CD14-positive monocyte (primary cell): Measurements from ENCODE around the gene NPAS2. TPM values are rescaled to one million over a fixed set of nuclear protein-coding genes. Genes with fewer than 3 reads are reported as not detected.

Experiments used
- DNase-seq, 3 donors: peaks; one replicate each; pipeline ENCODE4 v3.0.0-alpha.2; 2011 to 2022
- H2AFZ ChIP-seq: 2 replicates; pipeline ENCODE4 v1.6.0; 2012; ENCODE audit warnings: mild to moderate bottlenecking, low read depth, low read length, inconsistent platforms; ENCODE audit not compliant: insufficient read depth, poor library complexity, severe bottlenecking
- H3K27ac ChIP-seq, 2 donors: 1 replicate in 1 of 2; 2 replicates in 1 of 2; pipeline ENCODE4 v1.5.1; 2012 to 2013; ENCODE audit warnings: low read length in 2 of 2, control low read depth in 1 of 2, inconsistent platforms in 1 of 2, low read depth in 1 of 2, mild to moderate bottlenecking in 1 of 2
- H3K27me3 ChIP-seq, 2 donors: one replicate each; pipeline versions ENCODE4 v1.6.0 to v1.6.1; 2011 to 2013; ENCODE audit warnings: low read length in 2 of 2; ENCODE audit not compliant: control insufficient read depth in 2 of 2, insufficient read depth in 2 of 2
- H3K36me3 ChIP-seq, 2 donors: replicated peaks in 1 of 2; 1 replicate in 1 of 2; 2 replicates in 1 of 2; pipeline versions ENCODE4 v1.5.1 to v1.6.1; 2012 to 2013; ENCODE audit warnings: low read length in 2 of 2, control low read depth in 1 of 2, inconsistent platforms in 1 of 2, mild to moderate bottlenecking in 1 of 2; ENCODE audit not compliant: insufficient read depth in 2 of 2, control insufficient read depth in 1 of 2
- H3K4me1 ChIP-seq, 2 donors: 1 replicate in 1 of 2; 2 replicates in 1 of 2; pipeline versions ENCODE4 v1.5.1 to v1.6.1; 2012 to 2013; ENCODE audit warnings: low read length in 2 of 2, control low read depth in 1 of 2, inconsistent platforms in 1 of 2, mild to moderate bottlenecking in 1 of 2, moderate library complexity in 1 of 2; ENCODE audit not compliant: insufficient read depth in 2 of 2, control insufficient read depth in 1 of 2
- H3K4me2 ChIP-seq: replicated peaks from 2 replicates; pipeline ENCODE3; 2012; ENCODE audit warnings: low read length, moderate library complexity, mild to moderate bottlenecking; ENCODE audit not compliant: poor library complexity, severe bottlenecking; ENCODE audit errors: extremely low read depth
- H3K4me3 ChIP-seq, 3 experiments: fragments of 200-600 bp in 1 of 3; sonication (generic) in 1 of 3; replicated peaks in 1 of 3; 1 replicate in 2 of 3; 2 replicates in 1 of 3; pipeline ENCODE4 v1.5.1; 2011 to 2013; ENCODE audit warnings: low read length in 3 of 3, mild to moderate bottlenecking in 3 of 3, control low read depth in 2 of 3, low read depth in 2 of 3, inconsistent platforms in 1 of 3, moderate library complexity in 1 of 3
- H3K79me2 ChIP-seq: 2 replicates; pipeline ENCODE4 v1.6.0; 2012; ENCODE audit warnings: mild to moderate bottlenecking, control low read depth, inconsistent platforms, low read length, moderate library complexity; ENCODE audit not compliant: insufficient read depth
- H3K9ac ChIP-seq: 2 replicates; pipeline ENCODE4 v1.6.0; 2017; ENCODE audit warnings: low read length, mild to moderate bottlenecking; ENCODE audit not compliant: insufficient read depth, poor library complexity, severe bottlenecking
- H3K9me3 ChIP-seq, 2 donors: replicated peaks in 1 of 2; 1 replicate in 1 of 2; 2 replicates in 1 of 2; pipeline versions ENCODE4 v1.5.1 to v1.6.1; 2012 to 2013; ENCODE audit warnings: low read length in 2 of 2, control low read depth in 1 of 2; ENCODE audit not compliant: control insufficient read depth in 1 of 2, insufficient read depth in 1 of 2
- H4K20me1 ChIP-seq: 2 replicates; pipeline ENCODE4 v1.6.0; 2012; ENCODE audit warnings: mild to moderate bottlenecking, low read length, control low read depth, moderate library complexity; ENCODE audit not compliant: insufficient read depth
- H3K27ac Mint-ChIP-seq, 7 donors: one replicate each; pipeline ENCODE4 v1.8.0; 2020; ENCODE audit warnings: mild to moderate bottlenecking in 7 of 7, mixed read lengths in 7 of 7, moderate library complexity in 6 of 7, inconsistent platforms in 2 of 7
- H3K27me3 Mint-ChIP-seq, 3 donors: one replicate each; pipeline ENCODE4 v1.8.0; 2021 to 2022; ENCODE audit warnings: low read depth in 3 of 3, mild to moderate bottlenecking in 3 of 3, mixed read lengths in 3 of 3, moderate library complexity in 3 of 3, inconsistent platforms in 1 of 3
- H3K36me3 Mint-ChIP-seq, 2 donors: one replicate each; pipeline ENCODE4 v1.8.0; 2020; ENCODE audit warnings: mixed read lengths in 2 of 2, inconsistent platforms in 1 of 2, mild to moderate bottlenecking in 1 of 2
- H3K4me1 Mint-ChIP-seq: one replicate; pipeline ENCODE4 v1.8.0; 2020; ENCODE audit warnings: mild to moderate bottlenecking, mixed read lengths
- H3K4me3 Mint-ChIP-seq, 2 donors: one replicate each; pipeline ENCODE4 v1.8.0; 2020; ENCODE audit warnings: mild to moderate bottlenecking in 2 of 2, mixed read lengths in 2 of 2, moderate library complexity in 1 of 2
- H3K9me3 Mint-ChIP-seq, 7 donors: one replicate each; pipeline ENCODE4 v1.8.0; 2020 to 2022; ENCODE audit warnings: mixed read lengths in 7 of 7, mild to moderate bottlenecking in 6 of 7, moderate library complexity in 6 of 7, inconsistent platforms in 2 of 7
- WGBS: methylation state at CpG from one replicate; pipeline ENCODE4 v1.1.5; 2013; ENCODE audit warnings: missing lambda C conversion rate; ENCODE audit not compliant: insufficient coverage; 5-methylcytosine and 5-hydroxymethylcytosine counted together
- intact Hi-C, 2 donors: fragments of 100-400 bp; cut with micrococcal nuclease; formaldehyde crosslinking; loops; one replicate each; pipeline versions ENCODE4 v1.15.0 to v1.15.1; 2023
- polyA plus RNA-seq, 3 donors: library from polyadenylated mRNA; depleted of rRNA in 1 of 3; unstranded in 2 of 3; stranded (reverse) in 1 of 3; fragments of 300-500 nt in 2 of 3; fragments of >200 nt in 1 of 3; fragmentation: Illumina TruSeq in 2 of 3; gene quantifications; 1 replicate in 2 of 3; 2 replicates in 1 of 3; pipeline ENCODE4 v1.2.3, GENCODE V29; 2012 to 2021
- TF ChIP-seq, protein P1 (sequence below): fragments of 200-600 bp; IDR thresholded peaks from one replicate; pipeline ENCODE4 v1.8.0; 2022; ENCODE audit warnings: antibody characterized with exemption, mild to moderate bottlenecking

The NPAS2 gene
- polyA plus RNA-seq, 3 donors, result not detected

DNA sequence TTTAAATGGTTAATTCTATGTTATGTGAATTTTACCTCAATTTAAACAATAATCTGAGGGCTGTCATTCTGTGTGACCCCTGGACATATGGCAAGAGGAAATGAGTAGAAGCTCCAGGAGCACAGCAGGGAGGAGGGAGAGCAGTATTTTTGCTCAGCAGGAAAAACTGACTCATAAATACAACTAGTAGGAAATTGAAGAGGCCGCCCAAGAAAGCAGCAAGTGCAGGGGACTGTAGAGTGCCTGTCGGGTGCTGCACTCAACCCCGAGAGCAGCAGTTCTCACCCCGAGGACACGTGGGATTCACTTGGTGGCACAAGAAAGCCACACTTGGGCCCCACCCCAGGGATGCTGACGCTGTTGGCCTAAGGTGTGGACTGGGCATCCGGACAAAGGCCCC is 60.8 kb downstream of the NPAS2 start:
- no peak overlapping the region for H3K9ac ChIP-seq
- no peak overlapping the region for H3K4me3 ChIP-seq
- no peaks in the 10 kb centered on the region for H3K27me3 ChIP-seq
- no peaks in the 10 kb centered on the region for H3K4me1 Mint-ChIP-seq
- no peaks in the 10 kb centered on the region for H3K9me3 ChIP-seq
- H3K27ac ChIP-seq, result no peak overlapping the region
- peaks cover 3 to 6% (median 4%) of the 10 kb centered on the region in 3 donors for H3K27me3 Mint-ChIP-seq
- H3K9me3 Mint-ChIP-seq, result peaks cover 0 to 2% (median 0%) of the 10 kb centered on the region in 7 donors
- no peaks in the 10 kb centered on the region for H3K79me2 ChIP-seq
- H3K36me3 Mint-ChIP-seq, result no peaks in the 10 kb centered on the region
- no peak overlapping the region for H2AFZ ChIP-seq
- no peaks in the 10 kb centered on the region for H4K20me1 ChIP-seq
- no peak overlapping the region for H3K27ac Mint-ChIP-seq
- H3K4me3 Mint-ChIP-seq, result no peak overlapping the region
- no peaks in the 10 kb centered on the region for H3K4me1 ChIP-seq
- H3K4me2 ChIP-seq, result no peak overlapping the region
- no peaks in the 10 kb centered on the region for H3K36me3 ChIP-seq
- 88% methylated on average over 6 of the region's 7 CpGs for WGBS
- DNase-seq, result no peak
- TF ChIP-seq, protein P1, sequence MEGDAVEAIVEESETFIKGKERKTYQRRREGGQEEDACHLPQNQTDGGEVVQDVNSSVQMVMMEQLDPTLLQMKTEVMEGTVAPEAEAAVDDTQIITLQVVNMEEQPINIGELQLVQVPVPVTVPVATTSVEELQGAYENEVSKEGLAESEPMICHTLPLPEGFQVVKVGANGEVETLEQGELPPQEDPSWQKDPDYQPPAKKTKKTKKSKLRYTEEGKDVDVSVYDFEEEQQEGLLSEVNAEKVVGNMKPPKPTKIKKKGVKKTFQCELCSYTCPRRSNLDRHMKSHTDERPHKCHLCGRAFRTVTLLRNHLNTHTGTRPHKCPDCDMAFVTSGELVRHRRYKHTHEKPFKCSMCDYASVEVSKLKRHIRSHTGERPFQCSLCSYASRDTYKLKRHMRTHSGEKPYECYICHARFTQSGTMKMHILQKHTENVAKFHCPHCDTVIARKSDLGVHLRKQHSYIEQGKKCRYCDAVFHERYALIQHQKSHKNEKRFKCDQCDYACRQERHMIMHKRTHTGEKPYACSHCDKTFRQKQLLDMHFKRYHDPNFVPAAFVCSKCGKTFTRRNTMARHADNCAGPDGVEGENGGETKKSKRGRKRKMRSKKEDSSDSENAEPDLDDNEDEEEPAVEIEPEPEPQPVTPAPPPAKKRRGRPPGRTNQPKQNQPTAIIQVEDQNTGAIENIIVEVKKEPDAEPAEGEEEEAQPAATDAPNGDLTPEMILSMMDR, result no peak
- intact Hi-C loops, result no loop called here

DNA sequence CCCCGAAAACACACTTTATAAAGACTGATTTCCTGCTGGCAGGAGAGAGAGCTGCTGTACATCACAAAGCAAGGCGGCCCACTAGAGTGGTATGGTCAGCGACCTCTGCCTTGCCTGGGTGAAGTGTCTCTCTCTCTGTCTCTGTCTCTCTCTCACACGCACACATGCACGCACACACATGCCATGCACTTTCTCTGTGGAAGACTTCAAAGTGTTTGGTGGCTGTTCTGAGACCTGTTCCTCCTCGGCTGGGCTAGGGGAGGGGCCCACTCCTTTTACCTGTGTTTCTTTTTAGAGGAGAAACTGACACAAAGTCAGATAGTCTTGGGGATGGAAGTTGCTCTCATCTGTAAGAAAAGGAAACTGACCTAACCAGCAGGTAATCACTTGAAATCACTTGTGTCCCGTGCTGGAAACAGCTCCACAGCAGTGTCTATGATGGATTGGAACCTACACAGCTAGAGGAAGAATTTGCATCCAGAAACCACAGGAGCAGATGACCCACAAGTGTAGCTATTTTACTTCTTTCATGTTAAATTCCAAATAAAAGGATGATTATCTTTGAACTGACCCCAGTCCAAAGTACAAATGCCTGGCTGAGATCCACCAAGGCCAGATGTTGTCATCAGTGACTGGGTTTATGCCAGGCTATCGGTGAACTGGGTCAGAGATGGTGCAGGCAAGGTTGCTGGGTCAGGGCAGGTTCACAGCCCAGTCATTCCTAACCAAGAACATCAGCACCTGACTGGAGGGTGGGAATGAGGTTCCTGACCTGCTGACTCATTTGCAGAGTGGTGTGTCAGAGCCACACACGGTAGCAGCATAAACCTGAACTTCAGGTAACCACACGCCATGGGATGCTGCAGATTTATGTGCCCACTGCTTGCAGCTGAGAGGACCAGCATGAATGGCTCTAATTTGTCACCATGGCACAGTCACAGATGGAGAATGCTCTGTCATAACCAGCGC is 63.0 kb downstream of the NPAS2 start:
- peaks cover 0 to 1% (median 0%) of the 10 kb centered on the region in 7 donors for H3K9me3 Mint-ChIP-seq
- no peak overlapping the region for H3K27ac Mint-ChIP-seq
- Histone ChIP-seq H3K27me3 (no peaks in the 10 kb centered on the region), H3K79me2 (no peaks in the 10 kb centered on the region), H3K4me3 (no peak overlapping the region), H4K20me1 (no peaks in the 10 kb centered on the region), H3K4me1 (no peaks in the 10 kb centered on the region), H3K4me2 (no peak overlapping the region), H2AFZ (no peak overlapping the region), H3K9ac (no peak overlapping the region), H3K9me3 (no peaks in the 10 kb centered on the region), H3K27ac (no peak overlapping the region), H3K36me3 (no peaks in the 10 kb centered on the region)
- no peak overlapping the region for H3K4me3 Mint-ChIP-seq
- H3K4me1 Mint-ChIP-seq, result no peaks in the 10 kb centered on the region
- 92% methylated on average over 5 of the region's 11 CpGs for WGBS
- H3K27me3 Mint-ChIP-seq, result peaks cover 1 to 4% (median 2%) of the 10 kb centered on the region in 3 donors
- intact Hi-C loops, result no loop called here
- TF ChIP-seq, protein P1, result no peak
- H3K36me3 Mint-ChIP-seq, result no peaks in the 10 kb centered on the region
- no peak for DNase-seq
